H1 (cell line): ENCODE data around the gene HOXA6. TPM values are rescaled to one million over a fixed set of nuclear protein-coding genes. Genes with fewer than 3 reads are reported as not detected.

Experiments
- CTCF ChIA-PET: fragments of 300-600 bp; sonication (Branson Sonifier 250); formaldehyde crosslinking; loops from one replicate; lab custom pipeline; 2021; ENCODE audit not compliant: partially characterized antibody; lab: Charles Lee
- POLR2A ChIA-PET: fragments of 300-600 bp; sonication (Branson Sonifier 250); formaldehyde crosslinking; loops from one replicate; lab custom pipeline; 2021; ENCODE audit warnings: inconsistent platforms; ENCODE audit not compliant: partially characterized antibody; lab: Charles Lee
- DNase-seq, 2 experiments: peaks; one replicate each; pipeline versions ENCODE4 v3.0.0 to v3.0.0-alpha.2; 2010 to 2022; ENCODE audit warnings: low spot score in 2 of 2, low read depth in 1 of 2, mixed read lengths in 1 of 2
- FAIRE-seq: peaks from 2 replicates; lab custom pipeline; 2011; peaks lifted over from hg19 to GRCh38; lab: Jason Lieb, UNC
- H2AFZ ChIP-seq: 2 replicates; pipeline ENCODE4 v1.8.1; 2012; ENCODE audit warnings: low read length, inconsistent platforms
- H2AK5ac ChIP-seq: 2 replicates; pipeline ENCODE4 v1.6.1; 2013; ENCODE audit warnings: low read depth, low read length
- H2BK120ac ChIP-seq: replicated peaks from 2 replicates; pipeline ENCODE3; 2013; ENCODE audit warnings: low read depth, low read length, inconsistent platforms
- H2BK12ac ChIP-seq: 2 replicates; pipeline ENCODE4 v1.6.1; 2013; ENCODE audit warnings: low read depth, low read length
- H2BK15ac ChIP-seq: 2 replicates; pipeline ENCODE4 v1.6.1; 2013; ENCODE audit warnings: low read length
- H2BK20ac ChIP-seq: 2 replicates; pipeline ENCODE4 v1.6.1; 2013; ENCODE audit warnings: low read length
- H2BK5ac ChIP-seq: 2 replicates; pipeline ENCODE4 v1.6.1; 2013; ENCODE audit warnings: low read depth, low read length
- H3K14ac ChIP-seq: 2 replicates; pipeline ENCODE4 v1.6.1; 2013; ENCODE audit warnings: inconsistent platforms; ENCODE audit not compliant: insufficient read length
- H3K18ac ChIP-seq: 2 replicates; pipeline ENCODE4 v1.6.1; 2013; ENCODE audit warnings: low read length; ENCODE audit errors: extremely low read depth
- H3K23ac ChIP-seq: 2 replicates; pipeline ENCODE4 v1.6.1; 2013; ENCODE audit warnings: inconsistent platforms; ENCODE audit not compliant: insufficient read length
- H3K23me2 ChIP-seq: 2 replicates; pipeline ENCODE4 v1.6.1; 2013; ENCODE audit warnings: low read depth, low read length
- H3K27ac ChIP-seq: 2 replicates; pipeline ENCODE4 v1.6.1; 2011; ENCODE audit warnings: low read depth, low read length, inconsistent platforms
- H3K27me3 ChIP-seq, 4 experiments: replicated peaks in 1 of 4; 1 replicate in 1 of 4; 2 replicates in 3 of 4; pipeline versions ENCODE4 v1.6.1 to v1.8.1; 2011 to 2013; ENCODE audit warnings: low read length in 3 of 4, mild to moderate bottlenecking in 3 of 4, inconsistent platforms in 2 of 4, mixed read lengths in 2 of 4, moderate library complexity in 1 of 4; ENCODE audit not compliant: control insufficient read depth in 3 of 4, insufficient read depth in 3 of 4; ENCODE audit errors: extremely low read depth in 1 of 4
- H3K36me3 ChIP-seq, 4 experiments: 2 replicates each; pipeline versions ENCODE4 v1.6.1 to v1.8.1; 2011 to 2013; ENCODE audit warnings: mild to moderate bottlenecking in 4 of 4, low read length in 3 of 4, moderate library complexity in 2 of 4, control low read depth in 1 of 4, inconsistent platforms in 1 of 4; ENCODE audit not compliant: insufficient read depth in 4 of 4, control insufficient read depth in 2 of 4
- H3K4ac ChIP-seq: replicated peaks from 2 replicates; pipeline ENCODE3; 2013; ENCODE audit warnings: low read length, low read depth, mixed read lengths, inconsistent platforms; ENCODE audit not compliant: insufficient read length
- H3K4me1 ChIP-seq, 4 experiments: replicated peaks in 1 of 4; 1 replicate in 1 of 4; 2 replicates in 3 of 4; pipeline versions ENCODE4 v1.6.1 to v1.8.1; 2011 to 2013; ENCODE audit warnings: low read length in 3 of 4, inconsistent platforms in 2 of 4, mixed read lengths in 1 of 4; ENCODE audit not compliant: insufficient read depth in 4 of 4, control insufficient read depth in 3 of 4
- H3K4me2 ChIP-seq, 2 experiments: 2 replicates each; pipeline versions ENCODE4 v1.6.1 to v1.8.1; 2011 to 2013; ENCODE audit warnings: low read depth in 2 of 2, low read length in 2 of 2, control low read depth in 1 of 2, inconsistent platforms in 1 of 2, mild to moderate bottlenecking in 1 of 2; ENCODE audit not compliant: insufficient read depth in 1 of 2
- H3K4me3 ChIP-seq, 4 experiments: fragments of 200-600, 300-600 bp in 1 of 4; sonication (generic), shearing (Covaris generic), sonication (Bioruptor Twin) in 1 of 4; 2 replicates each; pipeline versions ENCODE4 v1.5.1 to v1.8.1; 2011 to 2016; ENCODE audit warnings: low read length in 4 of 4, low read depth in 3 of 4, control low read depth in 2 of 4, inconsistent platforms in 2 of 4, mild to moderate bottlenecking in 2 of 4, mixed read lengths in 1 of 4, moderate library complexity in 1 of 4; ENCODE audit not compliant: insufficient read depth in 2 of 4; ENCODE audit errors: extremely low read depth in 1 of 4
- H3K56ac ChIP-seq: replicated peaks from 2 replicates; pipeline ENCODE3; 2013; ENCODE audit warnings: low read depth, mild to moderate bottlenecking, mixed read lengths, low read length, inconsistent platforms; ENCODE audit not compliant: insufficient read length
- H3K79me1 ChIP-seq: 2 replicates; pipeline ENCODE4 v1.6.1; 2013; ENCODE audit warnings: low read depth, low read length, control low read depth
- H3K79me2 ChIP-seq, 2 experiments: 2 replicates each; pipeline versions ENCODE4 v1.6.1 to v1.8.1; 2012 to 2013; ENCODE audit warnings: low read length in 2 of 2, mild to moderate bottlenecking in 2 of 2, inconsistent platforms in 1 of 2; ENCODE audit not compliant: insufficient read depth in 2 of 2, control insufficient read depth in 1 of 2
- H3K9ac ChIP-seq, 4 experiments: replicated peaks in 1 of 4; 1 replicate in 1 of 4; 2 replicates in 3 of 4; pipeline versions ENCODE4 v1.6.1 to v1.8.1; 2011 to 2013; ENCODE audit warnings: low read depth in 3 of 4, low read length in 3 of 4, control low read depth in 2 of 4, mild to moderate bottlenecking in 2 of 4, moderate library complexity in 2 of 4, inconsistent platforms in 1 of 4; ENCODE audit errors: extremely low read depth in 1 of 4
- H3K9me3 ChIP-seq, 2 experiments: 2 replicates each; pipeline versions ENCODE4 v1.6.1 to v1.8.1; 2012 to 2013; ENCODE audit warnings: mild to moderate bottlenecking in 2 of 2, moderate library complexity in 2 of 2, control low read depth in 1 of 2, inconsistent platforms in 1 of 2, low read depth in 1 of 2, low read length in 1 of 2, mixed read lengths in 1 of 2; ENCODE audit not compliant: insufficient read depth in 2 of 2
- H4K20me1 ChIP-seq, 2 experiments: replicated peaks in 1 of 2; 2 replicates each; pipeline versions ENCODE3 to v1.8.1; 2011 to 2013; ENCODE audit warnings: inconsistent platforms in 2 of 2, low read length in 2 of 2, mild to moderate bottlenecking in 1 of 2; ENCODE audit not compliant: insufficient read depth in 2 of 2, control insufficient read depth in 1 of 2
- H4K5ac ChIP-seq: 2 replicates; pipeline ENCODE4 v1.6.1; 2013; ENCODE audit warnings: low read length, low read depth, mixed read lengths, inconsistent platforms; ENCODE audit not compliant: insufficient read length
- H4K8ac ChIP-seq: 2 replicates; pipeline ENCODE4 v1.8.0; 2013; ENCODE audit warnings: mild to moderate bottlenecking, moderate library complexity, low read length, inconsistent platforms; ENCODE audit not compliant: insufficient read depth; ENCODE audit errors: extremely low read depth
- H4K91ac ChIP-seq: replicated peaks from 2 replicates; pipeline ENCODE3; 2013; ENCODE audit warnings: low read length, mixed read lengths, inconsistent platforms; ENCODE audit not compliant: insufficient read length
- CBX8 ChIP-seq: fragments of 300-800, 300-1000 bp; sonication (generic); IDR thresholded peaks from 2 replicates; pipeline ENCODE4 v1.7.1; 2016; ENCODE audit warnings: low read depth, low read length, borderline replicate concordance
- CTBP2 ChIP-seq: IDR thresholded peaks from 2 replicates; pipeline ENCODE4 v1.7.0; 2011; ENCODE audit warnings: borderline replicate concordance, mild to moderate bottlenecking, moderate library complexity, mixed read lengths, low read length; ENCODE audit not compliant: insufficient read depth, insufficient read length
- GTF2F1 ChIP-seq: IDR thresholded peaks from 2 replicates; pipeline ENCODE4 v1.6.1; 2012; ENCODE audit warnings: low read depth, low read length, improper control_type of control experiment, borderline replicate concordance
- RNF2 ChIP-seq: fragments of 200-900, 300-1000 bp; sonication (generic); IDR thresholded peaks from 2 replicates; pipeline ENCODE4 v1.7.1; 2016; ENCODE audit warnings: borderline replicate concordance, low read depth, mild to moderate bottlenecking, antibody characterized with exemption, low read length; ENCODE audit not compliant: poor library complexity, severe bottlenecking; ENCODE audit errors: missing control alignments
- SAP30 ChIP-seq: fragments of 300-600 bp; sonication (generic); IDR thresholded peaks from 2 replicates; pipeline ENCODE4 v1.7.1; 2012; ENCODE audit warnings: low read length, moderate library complexity, mild to moderate bottlenecking, inconsistent platforms; ENCODE audit not compliant: insufficient read depth, insufficient replicate concordance
- SP4 ChIP-seq: IDR thresholded peaks from 2 replicates; pipeline ENCODE4 v1.6.1; 2012; ENCODE audit warnings: low read length, inconsistent platforms
- SUZ12 ChIP-seq: fragments of 200-600 bp; sonication (generic); IDR thresholded peaks from 2 replicates; pipeline ENCODE4 v1.6.1; 2012; ENCODE audit warnings: mild to moderate bottlenecking, inconsistent platforms, low read length, moderate library complexity, mixed read lengths
- TBP ChIP-seq: IDR thresholded peaks from 2 replicates; pipeline ENCODE4 v1.6.1; 2011; ENCODE audit warnings: low read depth, low read length, improper control_type of control experiment
- WGBS, 2 experiments: shearing (Covaris generic) in 1 of 2; methylation state at CpG; one replicate each; pipeline versions ENCODE4 v1.1.6 to v1.1.7; 2013 to 2015; ENCODE audit warnings: low lambda C conversion rate in 2 of 2, mixed read lengths in 2 of 2, inconsistent platforms in 1 of 2, low coverage in 1 of 2, missing lambda C conversion rate in 1 of 2; ENCODE audit not compliant: insufficient replicate concordance in 2 of 2, insufficient coverage in 1 of 2, insufficient read length in 1 of 2; ENCODE audit errors: extremely low coverage in 1 of 2, missing lambda C conversion rate in 1 of 2; 5-methylcytosine and 5-hydroxymethylcytosine counted together
- polyA plus RNA-seq, 7 experiments: library from polyadenylated mRNA; depleted of rRNA in 3 of 7; stranded (reverse) in 5 of 7; unstranded in 2 of 7; fragments of >200 nt in 5 of 7; fragments of 200-250 nt in 2 of 7; gene quantifications; 1 replicate in 5 of 7; 2 replicates in 1 of 7; 4 replicates in 1 of 7; pipeline versions ENCODE4 v1.2.1 to v1.2.3, GENCODE V29; 2011 to 2013; ENCODE audit warnings: missing spikeins in 2 of 7, mixed read lengths in 2 of 7
- total RNA-seq: library from RNA; stranded (reverse); fragmentation: NEBNext Ultra II Directional; extraction: Animal tissue kit (Norgen Biotek cat#: 25700); gene quantifications from 2 replicates; pipeline ENCODE4 v1.2.1, GENCODE V29; 2021

HOXA6 gene
- total and polyA plus RNA-seq, 2 of the 8 experiments (the other 6 are each of a cell fraction or from before 2014, with no cell fraction given) = not detected

DNA sequence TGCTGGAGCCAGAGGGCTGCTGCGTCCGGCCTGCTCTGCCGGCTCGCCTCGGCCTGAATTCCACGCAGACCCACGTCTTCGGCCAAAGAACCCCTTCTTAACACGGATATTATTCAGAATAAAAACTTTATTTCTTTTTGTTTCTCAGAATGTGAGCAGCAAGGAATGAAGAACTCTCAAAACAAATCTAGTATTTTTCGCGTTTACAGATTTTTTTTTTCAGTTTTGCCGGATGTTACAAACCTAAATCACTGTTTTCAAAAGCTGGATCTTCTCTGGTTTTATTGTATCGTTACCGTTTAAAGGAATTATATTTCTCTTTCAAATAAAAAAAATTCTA, 40.7 kb downstream of the HOXA6 start:
- Histone ChIP-seq H3K79me1 (no peaks in the 10 kb centered on the region), H3K56ac (no peak overlapping the region), H3K9me3 (no peaks in the 10 kb centered on the region), H3K4me2 (peak overlapping the region; percentile 5 to 50; a peak in 2 of 4 replicates)
- TF ChIP-seq GTF2F1 (no peak), SUZ12 (no peak; the same call in 1 of the 2 replicates), TBP (no peak), SAP30 (no peak), RNF2 (peak; percentile 3), SP4 (no peak), CBX8 (0 out of 2 replicates have a peak, but pooled peaks have one; percentile 30), CTBP2 (no peak)
- TF ChIP-seq, all 59 proteins: peak for 2
- no peak overlapping the region for H3K18ac ChIP-seq
- H3K79me2 ChIP-seq = no peaks in the 10 kb centered on the region
- H2BK15ac ChIP-seq = no peak overlapping the region
- no peak overlapping the region for H2AK5ac ChIP-seq
- H3K23ac ChIP-seq = no peak overlapping the region
- no peak overlapping the region for H3K14ac ChIP-seq
- peak overlapping the region in 1 of 4 experiments; percentile 25; a peak in 1 of 8 replicates for H3K4me3 ChIP-seq
- no peak overlapping the region for H2BK5ac ChIP-seq
- no peak overlapping the region for H4K5ac ChIP-seq
- no peak overlapping the region for H2AFZ ChIP-seq
- H4K91ac ChIP-seq = no peak overlapping the region
- no peak overlapping the region for H2BK20ac ChIP-seq
- peaks cover 98 to 100% (median 99%) of the 10 kb centered on the region in 4 experiments for H3K27me3 ChIP-seq
- H3K27ac ChIP-seq = no peak overlapping the region
- no peak overlapping the region for H2BK120ac ChIP-seq
- ChIA-PET CTCF (interaction anchor here (0.7 to 2.9 kb wide), 5 partner anchors 36 to 63 kb away, joined by 3 to 13 read pairs (median 4); partner anchors contain the start of gene HOXA5), POLR2A (interaction anchor here (1.3 to 2.8 kb wide), 2 partner anchors 10 to 11 kb away, joined by 5 to 6 read pairs; partner anchors contain the start of gene HOXA1)
- WGBS, 2 experiments = 6% methylated on average over 14 of the region's 14 CpGs; no CpG with 5 or more reads in 1 of the 2 experiments
- no peak for DNase-seq
- H3K9ac ChIP-seq = no peak overlapping the region
- H3K23me2 ChIP-seq = no peaks in the 10 kb centered on the region
- H3K36me3 ChIP-seq = peaks cover 0 to 13% (median 0%) of the 10 kb centered on the region in 4 experiments; a peak in 1 of 8 replicates
- FAIRE-seq = no peak
- peaks cover 22 to 37% of the 10 kb centered on the region in 2 experiments for H4K20me1 ChIP-seq
- no peak overlapping the region for H4K8ac ChIP-seq
- H2BK12ac ChIP-seq = no peak overlapping the region
- H3K4me1 ChIP-seq = peaks cover 0 to 15% (median 7%) of the 10 kb centered on the region in 4 experiments; a peak in 5 of 7 replicates
- H3K4ac ChIP-seq = no peak overlapping the region
